Hematopoietic multipotent progenitor cell treated with erythropoietin and hydrocortisone succinate and interleukin-3 and kit ligand, for 8 days (in vitro differentiated cells): ENCODE data around the gene PPIL4.

Experiments
- DNase-seq: peaks from one replicate; pipeline ENCODE4 v3.0.0-alpha.2; 2015

Gene PPIL4

GRCh38 chr6:149457316-149457884 lies 88.4 kb downstream of the PPIL4 start:
- no peak for DNase-seq

GRCh38 chr6:149456311-149457021 lies 89.4 kb downstream of the PPIL4 start:
- DNase-seq, result no peak

- DNase-seq, result no peak
Observed at GRCh38 chr6:149455031-149455732, 90.7 kb downstream of the PPIL4 start.
